GM18502 (cell line): Measurements from ENCODE around the gene INPP4A.

ENCODE experiments used
- ATAC-seq: cut with Tn5 transposase; IDR thresholded peaks from one replicate; pipeline ENCODE4 v1.9.1; 2021; ENCODE audit warnings: mild to moderate bottlenecking; ENCODE audit not compliant: unreplicated experiment, poor library complexity

INPP4A gene

GRCh38 chr2:98554116-98554861 is 109.6 kb downstream of the INPP4A start:
- ATAC-seq, result no peak

DNA sequence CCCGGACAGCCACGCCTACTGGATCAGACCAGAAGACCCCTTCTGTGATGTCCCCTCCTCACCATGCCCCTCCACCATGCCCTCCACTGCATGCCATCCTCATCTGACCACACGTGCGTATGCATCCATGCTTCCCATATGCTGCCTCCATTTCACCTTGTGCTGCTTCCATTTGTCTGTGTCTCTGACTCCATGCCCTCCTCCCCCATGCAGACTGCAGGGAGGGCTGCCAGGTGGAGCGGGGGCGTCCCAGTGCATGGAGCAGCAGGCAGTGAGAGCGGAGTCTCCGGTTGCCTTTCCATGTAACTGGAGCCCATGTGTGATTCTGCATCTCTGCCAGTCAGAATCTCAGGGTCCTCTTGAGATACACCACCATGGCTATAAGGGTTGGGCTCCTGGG is 111.0 kb downstream of the INPP4A start:
- no peak for ATAC-seq

DNA sequence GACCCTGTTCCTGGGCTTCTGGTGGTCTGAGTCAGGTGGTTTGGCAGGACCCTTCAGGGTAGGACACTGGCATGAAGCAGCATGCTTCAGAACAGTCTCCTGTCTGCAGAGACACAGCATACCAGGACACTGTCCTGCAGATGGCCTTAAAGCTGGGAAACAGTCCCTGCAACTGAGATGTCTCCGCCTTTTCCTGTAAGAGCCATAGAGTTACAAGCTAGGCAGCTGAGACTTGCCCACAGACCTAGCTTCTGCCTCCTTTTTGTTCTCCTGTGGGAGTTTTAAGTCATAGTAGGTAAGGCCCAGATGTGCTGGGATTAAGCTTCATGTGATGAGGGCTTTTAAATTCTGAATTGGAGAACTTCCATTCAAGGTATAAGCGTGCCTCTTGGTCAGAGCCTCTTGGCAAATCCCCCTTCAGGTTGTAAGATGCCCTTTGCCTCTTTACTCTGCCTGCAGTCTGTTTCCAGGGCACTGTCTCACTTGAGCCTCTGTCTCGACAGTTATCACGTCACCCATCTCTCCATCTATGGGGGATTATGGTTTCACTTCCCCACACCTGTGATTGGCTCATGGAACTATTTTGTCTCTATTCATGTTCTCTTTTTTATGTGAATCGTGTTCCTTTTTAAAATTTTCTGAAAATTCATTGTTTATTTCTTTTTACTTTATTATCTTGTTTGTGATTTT is 111.8 kb downstream of the INPP4A start:
- ATAC-seq, result peak; percentile 78

DNA sequence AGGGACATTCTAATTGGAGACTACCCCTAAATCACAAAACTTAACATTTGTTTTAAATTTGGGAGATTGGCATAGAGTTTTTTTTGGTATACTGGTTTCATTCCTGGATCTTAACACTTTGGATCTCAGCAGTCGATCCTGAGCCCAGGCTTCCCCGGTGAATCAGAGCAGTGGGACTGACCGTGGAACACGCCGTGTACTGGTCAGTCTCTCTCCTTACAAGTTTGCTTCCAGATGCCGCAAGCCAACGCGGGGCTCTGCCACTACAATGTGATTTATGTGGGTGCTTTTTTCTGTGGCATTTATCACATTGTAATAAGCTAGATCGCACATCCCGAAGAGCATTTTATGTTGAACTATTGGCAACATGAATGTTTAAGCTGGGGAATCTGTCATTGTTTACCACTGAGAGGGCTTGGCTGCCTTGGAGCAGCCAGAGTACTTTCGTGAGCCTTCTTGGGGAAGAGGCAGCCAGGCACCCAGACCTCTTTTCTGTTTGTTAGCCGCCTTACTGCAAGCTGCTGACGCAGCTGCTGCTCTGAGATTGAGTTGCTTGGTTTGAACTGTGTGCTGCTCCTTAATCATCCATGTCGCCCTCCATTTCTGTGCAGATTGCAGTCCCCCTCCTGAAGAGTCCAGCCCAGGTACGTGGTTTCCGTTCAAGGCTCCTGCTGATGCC is 114.3 kb downstream of the INPP4A start:
- no peak for ATAC-seq

DNA sequence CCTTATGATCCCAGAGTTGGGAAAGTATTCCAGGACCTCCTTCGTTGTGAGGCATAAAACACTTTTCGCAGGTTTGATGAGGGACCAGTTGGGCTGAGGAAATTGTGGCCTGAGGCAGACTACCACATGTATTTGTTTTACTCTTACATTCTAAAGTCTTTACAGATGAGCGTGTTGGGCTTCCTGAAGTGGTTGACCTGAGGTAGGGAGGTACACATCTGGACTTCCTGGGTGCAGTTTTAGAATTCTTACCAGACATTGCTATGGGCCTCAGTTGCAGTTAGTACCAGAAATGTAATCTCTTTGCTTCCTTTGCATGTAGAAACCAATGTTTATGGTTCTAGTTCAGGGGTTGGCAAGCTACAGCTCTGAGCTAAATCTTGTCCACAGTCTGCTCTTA is 114.9 kb downstream of the INPP4A start:
- no peak for ATAC-seq

GRCh38 chr2:98560256-98560771 is 115.7 kb downstream of the INPP4A start:
- no peak for ATAC-seq

DNA sequence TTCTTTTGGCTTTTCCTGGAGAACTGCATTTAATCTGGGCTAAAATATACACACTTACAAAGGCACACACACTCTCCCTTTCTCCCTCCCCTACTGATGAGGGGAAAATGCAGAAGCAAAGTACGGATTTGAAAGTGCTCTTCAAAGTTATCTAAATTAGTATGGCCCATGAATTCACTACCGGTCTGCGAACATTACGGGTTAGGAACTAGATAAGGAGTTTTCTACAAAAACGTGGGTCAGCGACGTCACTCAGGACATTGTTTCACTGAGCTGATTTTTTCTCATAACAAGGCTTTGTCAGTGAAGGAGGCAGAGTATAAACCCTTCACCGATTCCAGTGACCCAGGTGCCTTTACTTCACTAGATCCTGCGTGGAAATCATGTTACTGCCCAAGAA is 116.4 kb downstream of the INPP4A start:
- ATAC-seq, result no peak

- ATAC-seq, result no peak
Measured at GRCh38 chr2:98561902-98562695, 117.4 kb downstream of the INPP4A start.

DNA sequence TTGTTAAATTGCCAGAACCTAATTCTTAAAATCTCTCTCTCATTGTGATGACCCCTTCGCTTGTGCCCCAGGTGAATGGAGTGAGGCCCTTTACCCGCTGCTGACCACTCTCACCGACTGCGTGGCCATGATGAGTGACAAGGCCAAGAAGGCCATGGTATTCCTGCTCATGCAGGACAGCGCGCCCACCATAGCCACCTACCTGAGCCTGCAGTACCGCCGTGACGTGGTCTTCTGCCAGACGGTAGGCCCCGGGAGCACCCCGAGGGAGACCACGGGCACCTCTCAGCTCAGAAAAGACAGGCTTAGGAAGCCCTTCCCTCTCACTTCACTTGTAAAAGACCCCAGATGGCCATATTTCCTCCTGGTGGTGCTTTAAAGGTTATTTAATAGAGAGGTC is 118.7 kb downstream of the INPP4A start:
- ATAC-seq, result no peak

GRCh38 chr2:98564541-98565132 is 120.0 kb downstream of the INPP4A start:
- no peak for ATAC-seq

DNA sequence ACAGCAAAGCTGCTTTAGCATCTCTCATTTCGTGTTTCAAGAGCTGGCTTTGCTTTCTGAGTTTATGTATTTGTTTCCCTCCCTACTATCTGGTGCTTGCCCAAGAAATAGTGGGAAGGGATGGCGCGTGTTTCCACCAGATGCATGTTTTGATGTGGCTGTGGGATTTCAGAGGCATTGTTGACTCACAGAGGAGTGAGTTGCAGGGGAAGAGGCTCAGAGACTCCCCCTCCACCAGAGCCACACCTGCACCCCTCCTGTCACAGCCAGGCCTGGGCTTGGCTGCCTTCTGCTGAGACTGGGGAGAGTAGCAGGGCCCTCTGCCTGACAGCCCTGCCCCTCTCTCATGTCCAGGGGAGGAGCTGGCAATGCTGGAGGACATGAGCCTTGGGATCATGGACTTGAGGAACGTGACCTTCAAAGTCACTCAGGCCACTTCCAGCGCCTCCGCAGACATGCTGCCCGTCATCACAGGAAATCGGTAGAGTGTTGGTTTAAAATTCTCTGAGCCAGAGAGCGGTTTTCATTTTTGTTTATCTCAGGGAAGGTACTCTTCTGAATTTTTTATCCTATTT is 120.7 kb downstream of the INPP4A start:
- no peak for ATAC-seq

GRCh38 chr2:98565941-98566340 is 121.3 kb downstream of the INPP4A start:
- no peak for ATAC-seq

GRCh38 chr2:98568161-98568956 is 123.7 kb downstream of the INPP4A start:
- ATAC-seq, result no peak

DNA sequence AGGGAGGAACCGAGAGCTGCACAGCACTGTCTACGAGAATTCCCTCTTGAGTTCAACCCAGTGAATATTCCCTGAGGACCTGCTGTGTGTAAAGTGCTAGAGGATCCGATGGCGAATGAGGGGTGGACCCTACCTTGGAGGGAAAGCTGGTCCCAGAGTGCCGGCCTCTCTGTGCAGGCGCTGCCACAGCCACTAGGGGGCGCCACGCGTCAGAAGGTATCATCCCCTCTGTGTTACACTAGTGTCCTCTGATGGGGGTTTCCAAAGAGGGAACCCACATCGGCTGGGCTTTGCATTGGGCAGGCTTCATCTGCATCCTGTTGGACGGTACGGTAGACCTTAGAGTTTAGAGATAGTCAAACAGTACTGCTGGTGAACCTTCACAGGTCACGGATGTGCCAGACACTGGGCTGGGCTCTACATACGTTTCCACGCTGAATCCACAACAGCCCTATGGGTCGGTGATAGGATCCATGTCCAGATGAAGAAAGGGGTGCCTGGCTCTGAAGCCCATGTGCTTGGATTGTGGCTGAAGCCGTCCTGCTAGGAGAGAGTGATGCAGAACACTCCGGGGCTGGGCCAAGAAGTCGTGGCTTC is 124.6 kb downstream of the INPP4A start:
- no peak for ATAC-seq

DNA sequence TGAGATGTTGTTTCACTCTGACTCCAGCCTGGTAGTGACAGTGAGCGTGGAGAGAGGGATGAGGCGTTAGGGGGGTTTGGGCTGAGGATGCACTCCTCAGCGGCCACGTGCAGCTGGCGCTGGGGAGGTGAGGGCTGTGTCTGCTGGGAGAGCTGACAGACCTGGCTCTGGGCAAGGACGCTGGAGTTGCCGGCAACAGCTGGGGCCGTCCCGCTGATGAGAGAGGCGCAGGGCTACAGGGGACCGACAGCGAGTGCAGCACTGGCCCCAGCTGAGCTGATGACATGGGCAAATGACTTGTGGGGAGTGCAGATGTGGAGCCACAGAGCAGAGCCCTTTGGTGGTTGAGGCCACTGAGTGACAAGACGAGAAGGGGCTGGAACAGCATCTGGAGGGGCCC is 125.3 kb downstream of the INPP4A start:
- no peak for ATAC-seq

DNA sequence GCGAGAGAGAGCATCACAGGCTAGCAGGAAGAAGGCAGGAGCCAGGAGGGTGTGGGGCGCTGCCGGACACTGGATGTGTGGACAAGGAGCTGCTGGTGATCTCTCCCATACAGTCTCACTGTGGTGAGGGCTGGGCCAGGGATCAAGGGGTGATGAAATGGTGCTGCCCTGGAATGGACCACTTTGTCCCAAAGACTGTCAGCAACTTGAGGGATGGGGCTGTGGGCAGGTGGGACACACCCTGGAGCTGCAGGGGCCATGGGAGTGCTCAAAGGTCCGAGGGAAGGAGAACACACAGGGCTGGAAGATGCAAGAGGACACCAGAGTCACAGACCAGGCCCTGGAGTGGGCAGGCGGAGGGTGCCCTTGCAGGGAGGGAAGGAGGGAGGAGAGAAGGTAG is 125.7 kb downstream of the INPP4A start:
- no peak for ATAC-seq

GRCh38 chr2:98571121-98571701 is 126.6 kb downstream of the INPP4A start:
- ATAC-seq, result no peak

DNA sequence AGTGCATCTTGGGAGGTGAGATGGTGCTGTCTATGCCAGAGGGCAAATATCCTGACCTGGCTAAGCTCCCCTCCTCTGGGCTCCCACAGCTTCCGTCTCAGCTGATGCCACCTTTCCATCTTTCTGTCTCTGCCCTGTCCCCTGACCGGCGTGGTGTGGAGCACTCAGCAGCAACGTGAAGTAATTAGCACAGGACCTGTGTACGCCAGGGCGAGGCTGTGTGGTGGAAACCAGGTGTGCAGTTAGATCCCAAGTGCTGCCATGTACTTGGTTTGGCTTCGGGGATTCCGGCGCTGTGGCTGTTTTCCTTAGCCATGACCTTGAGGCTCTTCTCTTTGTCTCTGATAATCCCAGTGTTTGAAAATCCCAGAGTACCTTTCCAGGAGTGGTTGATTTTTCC is 127.1 kb downstream of the INPP4A start:
- ATAC-seq, result no peak
